Measurements from ENCODE around the gene VPS52.

The VPS52 gene

DNA sequence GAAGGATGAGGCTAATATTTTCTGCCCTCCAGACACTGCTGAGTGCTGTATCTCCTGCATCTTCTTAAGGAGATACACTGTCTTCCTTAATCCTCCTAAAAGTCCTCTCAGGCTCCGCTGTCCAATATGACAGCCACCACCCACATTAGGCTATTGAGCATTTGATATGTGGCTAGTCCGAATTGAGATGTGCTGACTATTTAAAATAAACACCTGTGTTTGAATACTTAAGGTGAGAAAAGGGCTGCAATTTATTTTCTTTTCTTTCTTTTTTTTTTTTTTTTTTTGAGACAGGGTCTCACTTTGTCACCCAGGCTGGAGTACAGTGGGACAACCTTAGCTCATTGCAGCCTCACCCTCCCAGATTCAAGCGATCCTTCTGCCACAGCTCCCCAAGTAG is 30.2 kb upstream of the VPS52 start:
- H3K36me3 ChIP-seq (ENCODE audit: control insufficient read depth, insufficient read depth, low read length): peaks cover 9% of the 10 kb centered on the region
- H3K27ac ChIP-seq (ENCODE audit: low read depth, low read length, severe bottlenecking): no peak overlapping the region
- WGBS, 2 experiments (ENCODE audit: insufficient coverage in 2 of 2): no CpG with 5 or more reads among the region's 3 CpGs
- no peaks in the 10 kb centered on the region for H3K9me3 ChIP-seq (ENCODE audit: control insufficient read depth, low read length)
- no peak overlapping the region for H3K4me3 ChIP-seq (ENCODE audit: extremely low read depth, insufficient read depth, low read length, poor library complexity, severe bottlenecking)
- H3K4me1 ChIP-seq (ENCODE audit: control insufficient read depth, insufficient read depth, low read length, poor library complexity, severe bottlenecking): peaks cover 4% of the 10 kb centered on the region

DNA sequence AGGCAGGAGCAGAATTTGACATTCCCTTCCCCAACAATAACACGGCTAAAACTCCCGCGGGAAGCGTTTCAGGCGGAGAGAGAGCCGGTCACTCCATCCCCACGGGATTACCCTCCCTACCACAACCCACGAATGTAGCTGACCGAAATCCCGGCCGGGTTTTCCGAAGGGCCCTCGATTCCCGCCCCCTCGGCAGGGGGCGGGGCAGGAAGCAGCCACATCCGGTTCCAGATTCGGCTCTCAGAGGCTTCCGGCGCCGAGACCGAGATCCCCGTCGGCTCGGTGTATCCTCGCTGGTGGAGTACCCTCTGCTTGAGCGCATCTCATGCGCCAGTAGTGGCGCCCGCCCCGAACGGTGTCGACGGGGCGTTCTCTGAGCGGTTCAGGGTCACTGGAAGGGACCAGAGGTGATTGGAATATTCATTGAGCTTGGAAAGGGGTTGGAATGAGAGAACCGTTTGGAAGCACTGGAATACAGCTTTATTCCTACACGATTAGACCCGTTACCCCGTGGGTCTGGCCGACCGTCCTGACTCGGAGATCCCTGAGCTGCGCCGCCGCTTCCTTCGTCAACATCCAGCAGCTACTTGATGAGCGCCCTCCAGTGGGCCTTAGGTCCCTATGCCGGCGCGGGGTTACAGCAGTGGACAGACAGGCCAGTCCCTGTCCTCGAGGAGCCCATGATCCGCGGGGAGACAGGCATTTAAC is 27.7 kb upstream of the VPS52 start:
- H3K27ac ChIP-seq (ENCODE audit: low read depth, low read length, severe bottlenecking): peak overlapping the region; percentile 94
- peaks cover 26% of the 10 kb centered on the region for H3K36me3 ChIP-seq (ENCODE audit: control insufficient read depth, insufficient read depth, low read length)
- WGBS, 2 experiments (ENCODE audit: insufficient coverage in 2 of 2): 0 to 1% methylated on average over 45 to 49 of the region's 54 CpGs
- peaks cover 5% of the 10 kb centered on the region for H3K4me1 ChIP-seq (ENCODE audit: control insufficient read depth, insufficient read depth, low read length, poor library complexity, severe bottlenecking)
- H3K4me3 ChIP-seq (ENCODE audit: extremely low read depth, insufficient read depth, low read length, poor library complexity, severe bottlenecking): peak overlapping the region; percentile 67
- no peaks in the 10 kb centered on the region for H3K9me3 ChIP-seq (ENCODE audit: control insufficient read depth, low read length)

DNA sequence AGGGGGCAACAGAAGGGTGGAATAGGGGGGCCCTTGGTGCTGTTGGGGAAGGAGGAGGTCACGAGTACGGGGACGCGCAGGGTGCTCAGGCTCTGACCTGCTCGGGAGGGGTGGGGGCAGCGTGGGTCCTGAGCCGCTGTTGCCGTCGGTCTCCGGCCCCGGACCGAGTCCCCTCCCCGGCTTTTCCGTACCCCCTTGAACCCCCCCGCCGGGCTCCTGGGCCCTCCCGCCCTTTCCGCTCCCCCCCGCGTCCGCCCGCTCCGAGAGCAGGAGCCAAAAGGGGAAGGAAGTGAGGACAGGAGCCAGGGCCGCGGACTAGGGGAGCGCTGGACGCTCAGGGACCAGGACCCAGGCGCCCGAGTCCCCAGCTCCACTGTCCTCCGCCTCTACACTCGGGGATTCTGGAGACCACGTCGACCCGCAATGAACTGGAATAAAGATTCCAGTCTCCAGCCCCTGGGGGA is 27.1 kb upstream of the VPS52 start, which contains the start of gene RGL2:
Gene RGL2, minus strand, starts transcription at position 170 of the 464 bp plus-strand sequence. CDS start 332 bp downstream, outside the sequence.
- Histone ChIP-seq H3K4me1 (ENCODE audit: control insufficient read depth, insufficient read depth, low read length, poor library complexity, severe bottlenecking) (peaks cover 5% of the 10 kb centered on the region), H3K36me3 (ENCODE audit: control insufficient read depth, insufficient read depth, low read length) (peaks cover 30% of the 10 kb centered on the region), H3K4me3 (ENCODE audit: extremely low read depth, insufficient read depth, low read length, poor library complexity, severe bottlenecking) (peak within 1 kb of the TSS; percentile 67), H3K9me3 (ENCODE audit: control insufficient read depth, low read length) (no peaks in the 10 kb centered on the region), H3K27ac (ENCODE audit: low read depth, low read length, severe bottlenecking) (peak within 1 kb of the TSS; percentile 94)
- WGBS, 2 experiments (ENCODE audit: insufficient coverage in 2 of 2): 0 to 1% methylated on average over 10 to 12 of the region's 34 CpGs

- Histone ChIP-seq H3K9me3 (ENCODE audit: control insufficient read depth, low read length) (no peaks in the 10 kb centered on the region), H3K4me1 (ENCODE audit: control insufficient read depth, insufficient read depth, low read length, poor library complexity, severe bottlenecking) (peaks cover 5% of the 10 kb centered on the region), H3K27ac (ENCODE audit: low read depth, low read length, severe bottlenecking) (peak overlapping the region; percentile 94), H3K36me3 (ENCODE audit: control insufficient read depth, insufficient read depth, low read length) (peaks cover 37% of the 10 kb centered on the region), H3K4me3 (ENCODE audit: extremely low read depth, insufficient read depth, low read length, poor library complexity, severe bottlenecking) (peak overlapping the region; percentile 67)
- 0% methylated on average over 11 to 17 of the region's 42 CpGs for WGBS, 2 experiments (ENCODE audit: insufficient coverage in 2 of 2)
Measured at GRCh38 chr6:33297956-33298772, 26.5 kb upstream of the VPS52 start.

- Histone ChIP-seq H3K27ac (ENCODE audit: low read depth, low read length, severe bottlenecking) (peak overlapping the region; percentile 67), H3K9me3 (ENCODE audit: control insufficient read depth, low read length) (no peaks in the 10 kb centered on the region), H3K36me3 (ENCODE audit: control insufficient read depth, insufficient read depth, low read length) (peaks cover 44% of the 10 kb centered on the region), H3K4me1 (ENCODE audit: control insufficient read depth, insufficient read depth, low read length, poor library complexity, severe bottlenecking) (peaks cover 5% of the 10 kb centered on the region), H3K4me3 (ENCODE audit: extremely low read depth, insufficient read depth, low read length, poor library complexity, severe bottlenecking) (peak overlapping the region; percentile 67)
- 0 to 3% methylated on average over 3 to 11 of the region's 16 CpGs for WGBS, 2 experiments (ENCODE audit: insufficient coverage in 2 of 2)
Measured at GRCh38 chr6:33297406-33297955, 25.8 kb upstream of the VPS52 start.

DNA sequence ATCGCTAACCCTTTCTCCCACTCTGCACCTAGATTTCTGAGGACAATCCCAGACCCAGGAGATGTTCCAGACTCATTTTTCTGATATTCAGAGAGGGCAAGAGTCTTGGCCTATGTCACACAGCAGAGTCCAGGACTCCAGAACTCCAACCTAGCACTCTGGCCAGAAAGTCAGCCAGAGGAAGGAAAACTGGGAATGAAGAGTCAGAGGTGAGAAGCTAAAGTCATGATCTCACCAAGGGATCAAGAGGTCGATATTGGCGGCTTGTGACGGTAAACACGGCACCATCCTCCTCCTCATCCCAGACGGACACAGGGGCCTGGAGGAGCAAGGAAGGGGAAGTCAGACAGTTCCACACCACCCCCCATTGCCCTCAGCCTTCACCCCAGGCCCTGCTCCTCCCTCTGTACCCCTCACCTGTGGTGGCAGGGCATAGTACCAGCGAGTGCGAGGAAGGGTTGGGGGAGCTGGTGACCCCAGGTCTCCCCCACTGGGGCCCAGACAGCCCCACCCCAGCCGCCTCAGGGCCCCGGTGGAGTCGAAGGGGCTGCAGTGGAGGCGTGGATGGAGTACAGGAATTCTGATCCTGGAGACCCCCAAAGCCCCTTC is 25.2 kb upstream of the VPS52 start:
- peaks cover 48% of the 10 kb centered on the region for H3K36me3 ChIP-seq (ENCODE audit: control insufficient read depth, insufficient read depth, low read length)

DNA sequence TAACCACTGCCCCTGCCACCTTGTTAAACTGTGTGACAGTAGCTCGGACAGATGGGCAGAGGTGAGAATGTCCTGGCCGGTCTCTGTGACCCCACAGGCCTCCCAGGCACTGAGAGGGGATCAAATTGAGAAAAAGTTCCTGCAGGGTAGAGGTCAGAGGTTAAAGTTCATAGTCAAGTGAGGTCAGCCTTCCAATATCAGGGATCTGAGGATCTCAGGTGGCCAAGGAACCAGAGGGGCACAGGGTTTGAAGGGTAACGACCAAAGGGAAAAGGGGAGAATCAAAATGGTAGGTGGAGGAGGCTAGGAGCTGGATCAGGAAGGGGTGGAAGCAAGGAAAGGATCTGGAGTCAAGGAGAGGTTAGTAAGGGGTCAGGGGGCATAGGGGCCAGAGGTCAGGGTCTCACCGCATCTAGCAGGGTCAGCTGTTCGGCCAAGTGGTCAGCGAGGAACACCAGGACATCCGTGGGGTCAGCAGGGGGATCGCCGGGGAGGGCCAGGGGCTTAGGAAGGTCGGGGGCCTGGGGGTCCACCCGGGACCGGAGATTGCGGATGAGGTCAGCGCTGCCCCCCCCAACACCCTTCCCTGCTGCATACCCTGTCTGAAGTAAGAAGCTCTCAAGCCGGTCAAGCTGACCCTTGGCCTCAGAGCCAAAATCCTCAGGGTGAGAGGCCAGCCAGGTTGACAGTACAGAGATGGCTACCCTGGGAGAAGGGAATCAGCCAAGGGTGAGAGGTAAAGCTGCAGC is 24.1 kb upstream of the VPS52 start:
- H3K4me1 ChIP-seq (ENCODE audit: control insufficient read depth, insufficient read depth, low read length, poor library complexity, severe bottlenecking): peaks cover 6% of the 10 kb centered on the region
- H3K36me3 ChIP-seq (ENCODE audit: control insufficient read depth, insufficient read depth, low read length): peaks cover 52% of the 10 kb centered on the region
- 91 to 95% methylated on average over 8 of the region's 15 CpGs for WGBS, 2 experiments (ENCODE audit: insufficient coverage in 2 of 2)
- H3K9me3 ChIP-seq (ENCODE audit: control insufficient read depth, low read length): no peaks in the 10 kb centered on the region
- H3K27ac ChIP-seq (ENCODE audit: low read depth, low read length, severe bottlenecking): no peak overlapping the region
- no peak overlapping the region for H3K4me3 ChIP-seq (ENCODE audit: extremely low read depth, insufficient read depth, low read length, poor library complexity, severe bottlenecking)

More for the DNA sequence above, 25.2 kb upstream of the VPS52 start:
- peak overlapping the region; percentile 67 for H3K27ac ChIP-seq (ENCODE audit: low read depth, low read length, severe bottlenecking)
- no peaks in the 10 kb centered on the region for H3K9me3 ChIP-seq (ENCODE audit: control insufficient read depth, low read length)
- peaks cover 5% of the 10 kb centered on the region for H3K4me1 ChIP-seq (ENCODE audit: control insufficient read depth, insufficient read depth, low read length, poor library complexity, severe bottlenecking)
- peak overlapping the region; percentile 67 for H3K4me3 ChIP-seq (ENCODE audit: extremely low read depth, insufficient read depth, low read length, poor library complexity, severe bottlenecking)
- WGBS, 2 experiments (ENCODE audit: insufficient coverage in 2 of 2): 78 to 82% methylated on average over 2 to 4 of the region's 12 CpGs

DNA sequence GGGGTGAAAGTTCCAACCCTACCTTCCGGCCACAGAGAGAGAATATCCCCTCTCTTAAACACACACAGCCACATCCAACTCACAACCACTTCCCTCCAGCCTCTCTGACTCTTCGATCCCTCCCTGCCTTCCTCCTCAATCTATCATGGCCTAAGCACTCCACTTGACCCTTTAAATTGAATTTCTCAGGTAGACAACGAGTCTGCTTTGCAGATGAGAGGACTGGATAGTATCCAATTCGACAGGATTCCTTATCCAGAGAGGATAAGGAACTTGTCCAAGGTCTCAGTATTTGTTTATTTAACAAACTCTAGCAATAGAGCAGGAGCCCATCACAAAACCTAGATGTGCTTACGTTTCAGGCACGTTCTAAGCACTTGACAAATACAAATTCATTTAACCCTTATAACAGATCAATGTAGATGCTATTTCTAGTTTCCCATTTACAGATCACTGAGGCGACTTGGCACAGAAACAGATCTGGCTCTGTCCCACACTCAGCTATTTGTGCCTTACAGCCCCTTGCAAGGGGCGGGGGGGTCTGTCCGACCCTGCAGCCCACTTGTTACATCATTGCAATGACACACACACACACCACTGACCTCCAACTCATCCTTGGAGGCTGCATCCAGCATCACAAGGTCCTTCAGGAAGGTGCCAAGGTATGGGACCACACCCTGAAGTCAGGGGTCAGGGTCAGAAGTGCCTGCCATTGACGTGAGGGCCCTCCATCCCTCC is 22.6 kb upstream of the VPS52 start:
- 92 to 93% methylated on average over 7 to 10 of the region's 10 CpGs for WGBS, 2 experiments (ENCODE audit: insufficient coverage in 2 of 2)
- Histone ChIP-seq H3K27ac (ENCODE audit: low read depth, low read length, severe bottlenecking) (no peak overlapping the region), H3K4me1 (ENCODE audit: control insufficient read depth, insufficient read depth, low read length, poor library complexity, severe bottlenecking) (peaks cover 14% of the 10 kb centered on the region), H3K9me3 (ENCODE audit: control insufficient read depth, low read length) (no peaks in the 10 kb centered on the region), H3K36me3 (ENCODE audit: control insufficient read depth, insufficient read depth, low read length) (peaks cover 56% of the 10 kb centered on the region), H3K4me3 (ENCODE audit: extremely low read depth, insufficient read depth, low read length, poor library complexity, severe bottlenecking) (no peak overlapping the region)

DNA sequence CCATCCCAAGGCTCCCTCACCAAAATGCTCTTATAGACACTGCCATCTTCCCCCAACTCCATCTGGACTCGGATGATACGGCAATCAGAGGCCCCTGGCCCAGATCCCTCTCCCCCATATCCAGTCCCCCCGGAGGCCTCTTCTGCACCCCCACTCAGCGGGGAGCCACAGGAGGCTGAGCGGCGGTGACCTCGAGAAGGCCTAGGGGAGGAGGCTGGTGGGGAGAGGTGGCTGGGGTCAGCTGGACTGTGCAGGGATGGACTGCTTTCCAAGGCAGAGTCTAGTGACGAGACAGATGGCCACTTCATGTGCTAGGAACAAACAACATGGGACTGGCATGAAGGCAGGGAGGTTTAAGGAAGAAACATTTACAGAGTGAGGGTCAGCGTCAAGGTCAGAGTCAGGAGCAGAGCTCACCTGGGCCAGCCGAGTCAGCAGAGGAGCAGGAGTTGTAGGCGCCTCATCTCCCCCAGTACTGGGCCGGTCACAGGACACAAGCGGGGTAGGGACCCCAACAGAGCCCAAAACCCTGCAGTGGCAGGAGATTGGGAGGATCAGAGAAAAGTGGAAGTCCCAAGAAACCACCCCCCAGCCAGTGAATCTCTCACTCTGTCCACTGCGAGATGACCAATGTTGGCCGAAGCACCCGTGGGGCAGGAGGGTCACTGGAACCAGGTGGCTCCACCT is 21.5 kb upstream of the VPS52 start:
- no peak overlapping the region for H3K27ac ChIP-seq (ENCODE audit: low read depth, low read length, severe bottlenecking)
- 89 to 92% methylated on average over 7 to 10 of the region's 16 CpGs for WGBS, 2 experiments (ENCODE audit: insufficient coverage in 2 of 2)
- peaks cover 16% of the 10 kb centered on the region for H3K4me1 ChIP-seq (ENCODE audit: control insufficient read depth, insufficient read depth, low read length, poor library complexity, severe bottlenecking)
- peaks cover 56% of the 10 kb centered on the region for H3K36me3 ChIP-seq (ENCODE audit: control insufficient read depth, insufficient read depth, low read length)
- H3K9me3 ChIP-seq (ENCODE audit: control insufficient read depth, low read length): no peaks in the 10 kb centered on the region
- H3K4me3 ChIP-seq (ENCODE audit: extremely low read depth, insufficient read depth, low read length, poor library complexity, severe bottlenecking): no peak overlapping the region
